HG02840 (cell line): Measurements from ENCODE around the gene PHLDB2.
"Not testable (repeated sequence)": the region's sequence is repeated elsewhere in the genome, so short reads cannot be mapped to it uniquely, and the experiment has no call there.

Experiments
- ATAC-seq: cut with Tn5 transposase; IDR thresholded peaks from one replicate; pipeline ENCODE4 v1.9.1; 2021; ENCODE audit warnings: mild to moderate bottlenecking, moderate library complexity, moderate number of reproducible peaks; ENCODE audit not compliant: unreplicated experiment, low FRiP score

The PHLDB2 gene

GRCh38 chr3:111859061-111859973 lies at the start of gene PHLDB2:
Gene PHLDB2 (plus strand): TSS chr3:111859265. CDS start chr3:111884078, 24,813 bp downstream.
- no peak for ATAC-seq

- ATAC-seq, result no peak
Measured at GRCh38 chr3:111810909-111811308, 48.2 kb upstream of the PHLDB2 start.

GRCh38 chr3:111811811-111812210 lies 47.3 kb upstream of the PHLDB2 start:
- no peak for ATAC-seq

- ATAC-seq, result no peak
Measured at GRCh38 chr3:111812701-111813100, 46.4 kb upstream of the PHLDB2 start.

GRCh38 chr3:111813441-111813840 lies 45.6 kb upstream of the PHLDB2 start:
- ATAC-seq, result no peak

- ATAC-seq, result no peak
Measured at GRCh38 chr3:111813979-111814378, 45.1 kb upstream of the PHLDB2 start.

GRCh38 chr3:111816771-111817170 lies 42.3 kb upstream of the PHLDB2 start:
- ATAC-seq, result not testable (repeated sequence)

- no peak for ATAC-seq
Measured at GRCh38 chr3:111819927-111820326, 39.1 kb upstream of the PHLDB2 start.

- ATAC-seq, result no peak
Measured at GRCh38 chr3:111820651-111821050, 38.4 kb upstream of the PHLDB2 start.

- ATAC-seq, result no peak
Measured at GRCh38 chr3:111821891-111822290, 37.2 kb upstream of the PHLDB2 start.

- no peak for ATAC-seq
Measured at GRCh38 chr3:111822804-111823203, 36.3 kb upstream of the PHLDB2 start.

GRCh38 chr3:111823341-111823855 lies 35.7 kb upstream of the PHLDB2 start:
- no peak for ATAC-seq

- ATAC-seq, result no peak
Measured at GRCh38 chr3:111824351-111824750, 34.7 kb upstream of the PHLDB2 start.

GRCh38 chr3:111827871-111828270 lies 31.2 kb upstream of the PHLDB2 start:
- ATAC-seq, result no peak

- ATAC-seq, result no peak
Measured at GRCh38 chr3:111828530-111828929, 30.5 kb upstream of the PHLDB2 start.

- no peak for ATAC-seq
Measured at GRCh38 chr3:111829023-111829422, 30.0 kb upstream of the PHLDB2 start.

GRCh38 chr3:111831840-111832239 lies 27.2 kb upstream of the PHLDB2 start:
- ATAC-seq, result no peak

- no peak for ATAC-seq
Measured at GRCh38 chr3:111837112-111837511, 22.0 kb upstream of the PHLDB2 start.

GRCh38 chr3:111838133-111838532 lies 20.9 kb upstream of the PHLDB2 start:
- ATAC-seq, result no peak

- no peak for ATAC-seq
Measured at GRCh38 chr3:111846039-111846438, 13.0 kb upstream of the PHLDB2 start.

- no peak for ATAC-seq
Measured at GRCh38 chr3:111846717-111847116, 12.3 kb upstream of the PHLDB2 start.

- ATAC-seq, result no peak
Measured at GRCh38 chr3:111848283-111848682, 10.8 kb upstream of the PHLDB2 start.
